Gastrocnemius medialis (tissue), 4 donors: Measurements from ENCODE around the gene CLDN15. TPM values are rescaled to one million over a fixed set of nuclear protein-coding genes. Genes with fewer than 3 reads are reported as not detected.

ENCODE experiments used
- ATAC-seq, 2 donors: fragments of 150-250 bp; one replicate each; pipeline ENCODE4 v1.9.1; 2016
- DNase-seq, 2 donors: peaks; one replicate each; pipeline ENCODE4 v3.0.0-alpha.2; 2019
- H3K27ac ChIP-seq, 4 donors: fragments of 200-600 bp; sonication (generic); 1 replicate in 1 of 4; 2 replicates in 3 of 4; pipeline ENCODE4 v1.5.1; 2016 to 2018; ENCODE audit warnings: mild to moderate bottlenecking in 2 of 4, moderate library complexity in 1 of 4
- H3K27me3 ChIP-seq, 3 donors: fragments of 200-600 bp; sonication (generic) in 2 of 3; 1 replicate in 1 of 3; 2 replicates in 2 of 3; pipeline versions ENCODE4 v1.5.1 to v1.6.0; 2016 to 2019; ENCODE audit warnings: mild to moderate bottlenecking in 1 of 3, moderate library complexity in 1 of 3
- H3K36me3 ChIP-seq, 2 donors: fragments of 200-600 bp; sonication (generic) in 1 of 2; one replicate each; pipeline ENCODE4 v1.5.1; 2017 to 2018
- H3K4me1 ChIP-seq, 2 donors: fragments of 200-600 bp; sonication (generic) in 1 of 2; one replicate each; pipeline ENCODE4 v1.5.1; 2016 to 2017; ENCODE audit warnings: mild to moderate bottlenecking in 2 of 2
- H3K4me3 ChIP-seq, 4 donors: fragments of 200-600 bp; sonication (generic) in 3 of 4; 1 replicate in 1 of 4; 2 replicates in 3 of 4; pipeline ENCODE4 v1.5.1; 2016 to 2019; ENCODE audit warnings: mild to moderate bottlenecking in 2 of 4
- H3K9me3 ChIP-seq, 3 donors: fragments of 200-600 bp; sonication (generic) in 2 of 3; 1 replicate in 1 of 3; 2 replicates in 2 of 3; pipeline ENCODE4 v1.5.1; 2016 to 2019
- CTCF ChIP-seq, 5 experiments: fragments of 450-650 bp in 3 of 5; fragments of 200-600 bp in 2 of 5; sonication (generic) in 2 of 5; IDR thresholded peaks in 4 of 5; conservative IDR thresholded peaks in 1 of 5; 1 replicate in 4 of 5; 2 replicates in 1 of 5; pipeline ENCODE4 v1.5.1; 2016 to 2019; ENCODE audit warnings: antibody characterized with exemption in 5 of 5, mild to moderate bottlenecking in 3 of 5, moderate library complexity in 3 of 5
- POLR2A ChIP-seq, 2 donors: fragments of 450-650 bp; IDR thresholded peaks; one replicate each; pipeline ENCODE4 v1.6.1; 2017; ENCODE audit warnings: antibody characterized with exemption in 2 of 2, mild to moderate bottlenecking in 2 of 2, moderate library complexity in 2 of 2
- in situ Hi-C, 4 donors: fragments of 200-750 bp; cut with MboI; loops; one replicate each; pipeline versions ENCODE4 v1.15.0 to v1.8.0; 2017; ENCODE audit warnings: low sequenced_read_pairs in 4 of 4
- intact Hi-C: fragments of 100-400 bp; cut with DNase I; formaldehyde crosslinking; loops from one replicate; pipeline ENCODE4 v1.15.1; 2023; ENCODE audit warnings: low total_unique reads
- total RNA-seq, 4 donors: library from RNA; depleted of rRNA; stranded (reverse); fragments of >200 nt; gene quantifications; one replicate each; pipeline versions ENCODE4 v1.1.0 to v1.2.3, GENCODE V29; 2016

Gene CLDN15
- total RNA-seq, 4 donors from 2014 or later, result 0.87 to 3.2 (median 1.4) TPM

- no peak for TF ChIP-seq POLR2A (IDR thresholded peaks at IDR 0.05)
- no peak for TF ChIP-seq CTCF (IDR thresholded peaks at IDR 0.05 in 4 of 5, conservative IDR thresholded peaks at IDR 0.05 in 1 of 5)
- intact Hi-C loops (loop anchor here (5.0 to 10.0 kb wide), 2 partner anchors 153 to 346 kb away; partner anchors contain the start of genes ACHE and TRIM56), in situ Hi-C loops (no loop called here)
- DNase-seq, result no peak
- ATAC-seq, result no peak
- Histone ChIP-seq H3K9me3 (no peaks in the 10 kb centered on the region), H3K27ac (peak overlapping the region; percentile 7 to 97 (median 76)), H3K27me3 (no peaks in the 10 kb centered on the region), H3K4me3 (no peak overlapping the region), H3K36me3 (peaks cover 0 to 25% of the 10 kb centered on the region in 2 donors), H3K4me1 (peaks cover 52 to 54% of the 10 kb centered on the region in 2 donors)
Measured at GRCh38 chr7:101240226-101241014, 2.8 kb upstream of the CLDN15 start.

- no peaks in the 10 kb centered on the region for H3K9me3 ChIP-seq
- ATAC-seq (no peak), DNase-seq (no peak)
- peak overlapping the region; percentile 73 to 97 (median 80) for H3K27ac ChIP-seq
- no peak for TF ChIP-seq CTCF (IDR thresholded peaks at IDR 0.05 in 4 of 5, conservative IDR thresholded peaks at IDR 0.05 in 1 of 5)
- TF ChIP-seq POLR2A (IDR thresholded peaks at IDR 0.05), result no peak
- in situ Hi-C loops, result no loop called here
- no peaks in the 10 kb centered on the region for H3K27me3 ChIP-seq
- H3K4me3 ChIP-seq, result no peak overlapping the region
- H3K36me3 ChIP-seq, result peaks cover 0 to 25% of the 10 kb centered on the region in 2 donors
- intact Hi-C loops, result loop anchor here (5.0 to 10.0 kb wide), 2 partner anchors 153 to 345 kb away; partner anchors contain the start of genes ACHE and TRIM56
- peaks cover 49% of the 10 kb centered on the region in 2 donors for H3K4me1 ChIP-seq
Measured at GRCh38 chr7:101239951-101240220, 2.3 kb upstream of the CLDN15 start.

GRCh38 chr7:101239191-101239950, 1.8 kb upstream of the CLDN15 start:
- peak in 1 of 2 donors; percentile 11 for ATAC-seq
- intact Hi-C loops, result no loop called here

More at GRCh38 chr7:101239191-101239950, 1.8 kb upstream of the CLDN15 start:
- Histone ChIP-seq H3K4me3 (no peak overlapping the region), H3K9me3 (no peaks in the 10 kb centered on the region), H3K4me1 (peaks cover 49% of the 10 kb centered on the region in 2 donors), H3K27me3 (no peaks in the 10 kb centered on the region), H3K27ac (peak overlapping the region; percentile 73 to 97 (median 80)), H3K36me3 (peaks cover 0 to 25% of the 10 kb centered on the region in 2 donors)
- in situ Hi-C loops, result no loop called here
- no peak for DNase-seq
- TF ChIP-seq POLR2A (IDR thresholded peaks at IDR 0.05) (no peak), CTCF (IDR thresholded peaks at IDR 0.05 in 4 of 5, conservative IDR thresholded peaks at IDR 0.05 in 1 of 5) (no peak)
